ENCODE measurements around the gene RXRA.

Gene RXRA

DNA sequence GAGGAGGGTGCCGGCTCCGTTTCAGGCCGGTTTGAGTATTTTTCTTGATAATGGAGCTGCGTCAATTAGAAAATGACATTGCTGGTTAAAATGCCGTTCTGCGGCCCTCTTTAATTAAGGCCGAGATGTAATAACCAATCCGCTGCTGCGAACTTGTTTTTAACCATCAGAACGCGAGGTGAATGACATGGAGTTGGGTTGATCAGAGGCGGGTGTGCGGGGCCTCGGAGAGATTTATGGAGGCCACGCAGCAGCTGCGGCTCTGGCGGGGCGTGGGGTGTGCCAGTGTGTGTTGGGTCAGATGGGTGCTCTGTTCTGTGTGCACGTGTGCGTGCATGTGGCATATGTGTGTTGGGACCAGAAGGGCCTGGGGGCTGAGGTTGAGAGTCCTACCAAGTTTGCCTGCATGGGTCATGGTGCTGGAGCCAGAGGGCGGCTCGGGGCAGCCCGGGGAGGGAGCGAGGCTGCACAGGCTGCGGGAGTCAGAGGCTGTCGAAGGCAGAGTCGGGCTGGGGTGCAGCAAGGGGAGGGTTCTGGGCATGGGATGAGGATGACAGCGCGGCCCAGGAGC, 25.4 kb downstream of the RXRA start:
- H3K79me2 ChIP-seq (ENCODE audit: insufficient read depth, low read length) = no peaks in the 10 kb centered on the region

DNA sequence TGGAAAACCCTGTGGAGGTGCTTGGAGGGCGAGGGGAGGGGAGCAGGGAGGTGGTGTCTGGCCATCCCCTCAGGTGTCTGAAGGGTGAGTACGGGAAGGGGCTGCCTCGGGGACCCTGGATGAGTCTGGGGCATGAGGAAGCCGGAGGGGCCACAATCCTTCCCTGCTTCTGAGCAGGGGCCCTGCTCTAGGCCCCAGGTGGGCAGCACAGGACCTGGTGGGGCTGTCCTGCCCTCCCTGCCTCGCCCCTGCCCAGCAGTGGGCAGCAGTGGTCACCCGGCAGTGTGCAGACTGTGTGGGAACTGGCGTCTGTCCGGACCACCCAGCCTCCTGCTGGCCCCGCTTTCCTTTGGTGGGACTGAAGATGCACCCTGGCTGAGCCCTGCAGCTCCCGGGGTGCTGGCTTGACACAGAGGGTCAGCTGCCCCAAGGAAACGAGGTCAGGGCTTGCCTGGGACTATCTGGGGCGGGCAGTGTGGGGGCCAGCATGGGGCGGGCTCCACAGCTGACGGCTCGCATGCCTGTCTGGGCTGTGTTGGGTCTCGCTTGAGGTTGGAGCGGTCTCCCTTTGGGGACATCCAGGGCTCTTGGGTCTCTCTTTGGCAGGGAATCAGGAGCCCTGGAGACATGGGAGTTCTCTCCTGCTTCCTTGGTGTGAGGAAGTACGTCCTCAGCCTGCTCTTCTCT, 26.1 kb downstream of the RXRA start:
- DNase-seq = no peak
- Histone ChIP-seq H3K27ac (ENCODE audit: low read length) (no peak overlapping the region), H3K4me3 (ENCODE audit: low read depth in 1 of 2, low read length in 2 of 2) (no peak overlapping the region), H3K4me1 (ENCODE audit: insufficient read depth, low read length) (no peaks in the 10 kb centered on the region), H2AFZ (ENCODE audit: low read depth, low read length) (no peak overlapping the region), H3K27me3 (ENCODE audit: insufficient read depth, low read length, poor library complexity) (no peaks in the 10 kb centered on the region), H4K20me1 (ENCODE audit: insufficient read depth, low read length) (peaks cover 71% of the 10 kb centered on the region), H3K79me2 (ENCODE audit: insufficient read depth, low read length) (no peaks in the 10 kb centered on the region), H3K9ac (ENCODE audit: low read depth, low read length) (no peak overlapping the region), H3K4me2 (ENCODE audit: insufficient read depth, low read length) (no peak overlapping the region), H3K9me3 (ENCODE audit: insufficient read depth, low read length, severe bottlenecking) (no peaks in the 10 kb centered on the region), H3K36me3 (ENCODE audit: insufficient read depth, low read length) (no peaks in the 10 kb centered on the region)
- no peak for TF ChIP-seq EZH2 (IDR thresholded peaks at IDR 0.05; ENCODE audit: borderline replicate concordance, low read depth, low read length, severe bottlenecking)
- no peak for TF ChIP-seq CTCF (IDR thresholded peaks at IDR 0.05; ENCODE audit: borderline replicate concordance, extremely low read depth, low read length, poor library complexity, severe bottlenecking)
- no peak for ATAC-seq (ENCODE audit: insufficient read depth, low read depth)

More for the DNA sequence above, 25.4 kb downstream of the RXRA start:
- Histone ChIP-seq H3K27ac (ENCODE audit: low read length) (no peak overlapping the region), H3K36me3 (ENCODE audit: insufficient read depth, low read length) (no peaks in the 10 kb centered on the region), H3K4me3 (ENCODE audit: low read depth in 1 of 2, low read length in 2 of 2) (no peak overlapping the region), H3K4me2 (ENCODE audit: insufficient read depth, low read length) (no peak overlapping the region), H3K27me3 (ENCODE audit: insufficient read depth, low read length, poor library complexity) (no peaks in the 10 kb centered on the region), H2AFZ (ENCODE audit: low read depth, low read length) (no peak overlapping the region), H3K9me3 (ENCODE audit: insufficient read depth, low read length, severe bottlenecking) (no peaks in the 10 kb centered on the region), H3K4me1 (ENCODE audit: insufficient read depth, low read length) (no peaks in the 10 kb centered on the region), H3K9ac (ENCODE audit: low read depth, low read length) (no peak overlapping the region), H4K20me1 (ENCODE audit: insufficient read depth, low read length) (peaks cover 71% of the 10 kb centered on the region)
- no peak for ATAC-seq (ENCODE audit: insufficient read depth, low read depth)
- TF ChIP-seq EZH2 (IDR thresholded peaks at IDR 0.05; ENCODE audit: borderline replicate concordance, low read depth, low read length, severe bottlenecking) (no peak), CTCF (IDR thresholded peaks at IDR 0.05; ENCODE audit: borderline replicate concordance, extremely low read depth, low read length, poor library complexity, severe bottlenecking) (no peak)
- no peak for DNase-seq

GRCh38 chr9:134353539-134353938, 27.3 kb downstream of the RXRA start:
- no peak overlapping the region for H3K4me2 ChIP-seq (ENCODE audit: insufficient read depth, low read length)
- no peak overlapping the region for H2AFZ ChIP-seq (ENCODE audit: low read depth, low read length)
- ATAC-seq (ENCODE audit: insufficient read depth, low read depth) (no peak), DNase-seq (no peak)
- H3K27me3 ChIP-seq (ENCODE audit: insufficient read depth, low read length, poor library complexity) = no peaks in the 10 kb centered on the region
- no peak overlapping the region for H3K27ac ChIP-seq (ENCODE audit: low read length)
- H3K9me3 ChIP-seq (ENCODE audit: insufficient read depth, low read length, severe bottlenecking) = no peaks in the 10 kb centered on the region
- no peaks in the 10 kb centered on the region for H3K36me3 ChIP-seq (ENCODE audit: insufficient read depth, low read length)
- H4K20me1 ChIP-seq (ENCODE audit: insufficient read depth, low read length) = peaks cover 69% of the 10 kb centered on the region
- H3K4me3 ChIP-seq (ENCODE audit: low read depth in 1 of 2, low read length in 2 of 2) = no peak overlapping the region
- TF ChIP-seq CTCF (IDR thresholded peaks at IDR 0.05; ENCODE audit: borderline replicate concordance, extremely low read depth, low read length, poor library complexity, severe bottlenecking) (no peak), EZH2 (IDR thresholded peaks at IDR 0.05; ENCODE audit: borderline replicate concordance, low read depth, low read length, severe bottlenecking) (no peak)
- no peaks in the 10 kb centered on the region for H3K4me1 ChIP-seq (ENCODE audit: insufficient read depth, low read length)
- H3K79me2 ChIP-seq (ENCODE audit: insufficient read depth, low read length) = no peaks in the 10 kb centered on the region
- H3K9ac ChIP-seq (ENCODE audit: low read depth, low read length) = no peak overlapping the region
